ENCODE results near the gene DAPK2.

GRCh38 chr15:63908281-63908680, 138.0 kb downstream of the DAPK2 start:
- TF ChIP-seq TEAD4 (IDR thresholded peaks at IDR 0.05), result no peak
- TF ChIP-seq REST (IDR thresholded peaks at IDR 0.05; ENCODE audit: low read depth), result no peak
- no peak for TF ChIP-seq MAX (IDR thresholded peaks at IDR 0.05)
- no peak for TF ChIP-seq RAD21 (IDR thresholded peaks at IDR 0.05; ENCODE audit: low read depth)
- no peak for TF ChIP-seq TCF12 (IDR thresholded peaks at IDR 0.05; ENCODE audit: low read depth)
- no peak for TF ChIP-seq ZBTB7A (IDR thresholded peaks at IDR 0.05; ENCODE audit: low read depth)
- no peak for TF ChIP-seq CEBPB (IDR thresholded peaks at IDR 0.05)
- TF ChIP-seq EP300 (IDR thresholded peaks at IDR 0.05; ENCODE audit: borderline replicate concordance), result no peak

Data from Ishikawa (cell line).